ENCODE results near the gene FHIT. TPM values are rescaled to one million over a fixed set of nuclear protein-coding genes. Genes with fewer than 3 reads are reported as not detected.
"Not testable (repeated sequence)": the region's sequence is repeated elsewhere in the genome, so short reads cannot be mapped to it uniquely, and the experiment has no call there.

Gene FHIT
- total RNA-seq, 1 donor from 2014 or later: 0.53 TPM

DNA sequence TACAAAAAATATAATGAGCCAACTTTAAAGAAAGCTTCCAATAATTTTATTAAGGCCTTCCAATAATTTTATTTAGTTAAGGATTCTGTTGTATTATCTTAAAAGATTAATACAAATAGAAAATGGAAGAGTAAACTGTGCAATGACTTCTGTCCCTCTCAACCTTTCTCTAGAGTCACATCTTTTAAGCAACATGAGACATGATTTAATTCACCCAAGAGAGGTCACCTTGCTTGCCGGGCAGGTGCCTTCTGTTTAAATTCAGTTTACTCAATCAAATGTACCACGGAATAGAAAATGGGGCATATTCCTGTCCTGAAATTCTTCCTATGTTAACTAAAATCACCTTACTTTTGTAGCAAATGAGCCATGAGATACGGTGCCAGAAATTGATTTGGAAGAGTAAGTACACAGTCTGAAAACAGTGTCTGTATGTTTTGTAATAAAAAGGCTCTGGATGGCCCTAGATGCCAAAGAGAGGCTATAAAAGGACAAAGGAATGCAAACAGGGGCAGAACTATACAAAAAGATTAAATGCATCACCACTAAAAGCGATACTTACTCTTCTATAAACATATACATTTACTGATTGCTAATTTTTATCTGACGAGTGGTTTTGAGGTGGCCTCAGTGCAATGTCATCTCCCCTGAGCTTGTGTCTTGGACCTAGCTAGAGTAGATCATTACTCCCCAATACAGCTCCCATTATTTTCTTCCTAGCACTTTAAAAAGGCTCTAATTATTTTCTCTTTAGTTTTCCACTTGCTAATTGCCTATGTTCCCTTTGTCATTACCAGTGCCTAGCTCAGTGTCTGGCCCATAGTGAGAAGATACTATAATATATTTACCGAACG is 134.0 kb downstream of the FHIT start:
- no peak for DNase-seq (ENCODE audit: low read depth)

DNA sequence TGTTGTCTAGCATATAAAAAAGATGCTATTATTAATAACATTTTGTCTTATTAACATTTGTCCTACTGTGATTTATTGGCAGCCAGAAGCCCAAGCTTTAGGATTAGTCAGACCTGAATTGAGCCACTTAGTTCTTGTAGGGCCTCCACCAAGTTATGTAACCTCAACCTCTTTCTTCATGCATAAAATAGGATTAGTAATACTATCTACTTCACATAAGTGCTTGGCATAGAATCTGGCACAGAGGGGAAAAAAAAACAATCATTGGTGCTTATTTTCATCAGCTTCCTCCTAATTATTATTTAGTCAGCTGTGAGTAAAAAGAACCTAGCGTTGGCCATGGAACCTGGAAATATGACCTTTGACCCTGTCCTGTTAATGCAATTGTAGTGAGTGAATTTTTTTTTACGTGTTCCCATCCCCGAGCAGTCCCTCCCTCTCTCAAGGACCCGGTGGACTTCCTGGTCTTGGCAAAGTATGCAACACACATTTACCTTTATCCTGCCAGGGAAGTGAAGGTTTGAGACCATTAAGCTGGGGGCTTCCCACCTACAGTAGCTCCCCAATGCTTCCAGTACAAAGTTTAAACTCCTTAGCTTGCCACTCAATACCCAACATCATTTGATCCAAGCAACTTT is 136.8 kb downstream of the FHIT start:
- no peak for DNase-seq (ENCODE audit: low read depth)

DNA sequence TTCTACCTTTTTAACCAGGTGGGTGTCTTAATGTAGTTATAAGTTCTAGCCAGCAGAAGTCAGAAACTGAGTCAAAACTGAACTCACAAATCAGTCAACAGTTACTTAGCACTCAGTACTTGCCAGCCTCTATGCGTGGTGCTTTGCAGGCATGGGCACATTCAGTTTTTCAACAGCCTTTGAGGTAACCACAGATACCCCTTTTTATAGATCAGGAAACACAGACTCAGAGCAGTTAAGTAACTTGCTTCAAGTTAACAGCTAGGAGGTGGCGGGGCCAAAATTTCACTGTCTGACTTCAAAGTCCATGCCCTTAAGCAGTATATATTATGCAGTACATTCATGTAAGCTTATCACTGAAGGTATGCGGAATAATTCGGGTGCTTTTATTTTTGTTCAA is 139.4 kb downstream of the FHIT start:
- no peak for DNase-seq (ENCODE audit: low read depth)

DNA sequence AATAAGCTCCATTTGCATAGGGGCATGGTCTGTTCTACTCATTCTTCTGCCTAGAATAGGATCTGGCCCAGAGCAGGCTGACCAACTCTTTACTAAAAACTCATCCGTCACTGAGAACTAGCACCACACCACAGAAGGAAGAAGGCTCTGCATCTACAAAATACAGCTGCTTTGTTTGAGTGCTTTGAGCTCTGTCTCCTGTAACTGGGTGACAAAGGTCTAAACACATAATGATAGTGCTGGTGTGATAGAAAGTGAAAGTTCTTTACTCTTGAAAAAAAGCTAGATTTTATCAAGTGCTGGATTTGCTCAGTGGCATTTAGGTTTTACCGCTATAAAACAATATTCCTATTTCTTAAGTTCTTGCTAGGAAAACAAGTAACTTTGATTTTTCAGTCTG is 140.7 kb downstream of the FHIT start:
- no peak for DNase-seq (ENCODE audit: low read depth)

DNA sequence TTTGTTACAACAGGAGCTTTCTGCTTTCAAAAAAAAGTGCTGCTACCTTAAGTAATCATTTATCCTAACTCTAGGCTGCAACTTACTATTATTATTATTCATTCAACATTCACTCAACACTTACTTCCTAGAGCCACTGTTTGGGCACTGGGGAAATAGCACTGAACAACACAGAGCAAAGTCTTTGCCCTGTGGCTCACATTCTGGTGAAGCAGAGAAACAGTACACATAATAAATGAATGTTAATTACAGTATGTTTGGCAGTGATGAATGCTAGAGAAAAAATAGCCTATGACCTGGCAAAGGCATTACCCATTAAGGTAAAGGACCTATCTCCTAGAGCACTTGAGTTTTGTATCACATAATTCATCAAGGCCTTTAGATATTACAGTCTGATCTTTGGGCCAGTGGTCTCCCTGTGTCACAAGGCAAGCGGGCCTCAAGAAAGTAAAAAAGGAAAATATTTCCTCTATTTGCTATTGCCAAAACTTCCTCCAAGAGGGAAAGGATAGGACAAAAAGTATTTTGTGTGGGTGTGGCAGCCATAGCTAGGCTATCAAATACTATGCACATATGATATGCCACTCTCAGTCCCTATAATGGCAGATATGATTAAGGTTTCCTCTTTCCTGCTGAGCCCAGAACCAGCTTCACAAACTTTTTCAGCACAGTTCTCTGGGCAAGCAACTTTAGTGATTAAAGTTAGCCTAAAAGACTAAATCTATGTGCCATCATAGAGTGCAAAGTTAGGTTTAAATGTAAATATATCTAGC is 142.8 kb downstream of the FHIT start:
- no peak for DNase-seq (ENCODE audit: low read depth)

DNA sequence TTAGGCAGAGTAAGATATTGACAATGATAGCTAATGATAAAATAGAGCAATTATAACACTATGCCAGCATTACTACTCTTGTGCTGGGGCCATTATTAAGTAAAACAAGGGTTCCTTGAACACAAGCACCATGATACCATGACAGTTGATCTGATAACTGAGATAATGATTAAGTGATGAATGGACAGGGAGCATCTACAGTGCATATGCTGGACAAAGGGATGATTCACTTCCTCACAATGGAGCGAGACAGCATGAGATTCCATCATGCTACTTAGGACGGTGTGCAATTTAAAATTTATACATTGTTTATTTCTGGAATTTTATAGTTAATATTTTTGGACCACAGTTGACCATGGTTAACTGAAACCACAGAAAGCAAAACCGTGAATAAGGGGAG is 156.6 kb downstream of the FHIT start:
- no peak for DNase-seq (ENCODE audit: low read depth)

DNA sequence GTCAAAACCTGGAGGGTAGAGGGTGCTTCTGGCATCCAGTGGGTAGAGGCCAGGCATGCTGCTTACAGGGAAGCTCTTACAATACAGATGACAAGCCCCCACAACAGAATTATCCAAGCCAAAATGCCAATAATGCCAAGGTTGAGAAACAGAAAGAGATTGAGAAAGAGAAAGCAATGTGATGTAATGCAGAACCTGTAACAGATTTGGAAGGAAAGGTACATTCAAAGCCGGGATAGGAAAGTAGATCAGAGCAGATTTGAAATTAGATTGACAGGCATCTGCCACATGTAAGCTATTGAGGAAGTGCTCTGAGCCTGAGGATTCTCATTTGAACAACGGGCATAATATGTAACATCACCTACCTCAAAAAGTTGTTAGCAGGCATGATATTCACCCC is 157.9 kb downstream of the FHIT start:
- DNase-seq (ENCODE audit: low read depth): no peak

DNA sequence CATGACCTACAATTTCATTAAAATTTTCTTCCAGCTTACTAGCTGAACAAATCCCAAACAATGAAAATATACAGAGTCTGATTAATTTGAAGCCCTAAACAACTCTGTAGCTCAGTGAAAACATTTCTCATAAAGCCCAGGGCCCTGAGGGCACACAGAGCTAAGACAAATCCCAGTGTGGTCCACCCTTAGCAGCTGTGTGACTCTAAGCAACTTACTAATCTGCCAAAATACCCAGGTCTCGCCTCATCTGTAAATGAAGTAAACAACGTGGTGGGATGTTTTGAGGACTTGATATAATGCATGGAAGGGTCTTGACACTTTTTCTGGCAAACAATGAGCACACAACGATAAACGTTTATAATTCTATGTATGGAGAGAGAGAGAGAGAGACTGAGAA is 158.4 kb downstream of the FHIT start:
- DNase-seq (ENCODE audit: low read depth): no peak

DNA sequence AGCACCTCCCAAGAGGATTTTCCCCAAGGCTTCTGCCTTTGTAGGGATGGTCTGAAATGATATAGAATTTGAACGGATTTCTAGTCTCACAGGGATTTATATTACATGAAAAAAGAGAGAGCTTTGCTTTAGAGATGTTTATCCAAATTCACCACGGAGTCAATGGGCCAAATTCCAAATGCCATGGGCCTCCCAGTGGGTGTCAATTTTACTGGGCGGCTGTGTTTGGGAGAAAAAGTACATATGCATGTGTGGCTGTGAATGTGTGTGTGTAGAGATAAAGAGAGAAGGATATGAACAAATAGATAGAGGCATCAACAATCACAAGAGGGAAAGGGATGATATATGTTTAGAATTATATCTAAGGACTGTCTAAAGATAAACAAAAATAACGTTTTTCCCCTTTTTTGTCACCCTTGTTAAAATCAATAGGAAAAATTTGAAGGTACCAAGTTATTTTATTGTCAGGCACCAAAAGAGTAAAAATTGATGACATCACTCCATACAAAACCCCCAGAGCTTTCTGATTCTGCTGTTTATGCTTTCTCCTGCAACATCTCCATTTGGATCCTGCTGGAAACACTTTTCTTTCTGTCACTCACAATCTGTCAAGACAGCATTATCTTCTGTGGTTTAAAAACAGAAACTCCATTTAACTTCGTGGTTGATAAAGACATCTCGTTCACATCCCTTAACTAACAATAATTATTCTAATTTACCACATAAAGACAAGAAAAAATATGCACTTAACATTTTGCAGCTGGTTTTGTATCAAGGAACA is 160.7 kb downstream of the FHIT start:
- DNase-seq (ENCODE audit: low read depth): no peak

DNA sequence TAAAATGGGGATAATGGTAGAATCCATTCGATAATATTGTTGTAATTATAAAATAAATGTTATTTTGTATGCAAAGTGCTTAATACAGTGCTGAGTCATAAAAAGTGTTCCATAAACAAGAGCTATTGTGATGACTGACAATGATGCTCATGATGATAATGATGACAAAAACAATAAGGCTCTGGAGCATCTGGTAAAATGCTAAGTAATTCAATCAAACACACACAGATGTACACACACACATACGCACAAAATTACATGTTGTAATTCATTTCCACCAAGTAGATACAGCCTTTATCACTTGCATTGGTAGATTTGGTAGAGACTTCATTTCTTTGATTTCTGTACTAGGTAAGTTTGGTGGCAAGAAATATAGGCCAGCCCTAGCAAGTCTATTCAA is 163.8 kb downstream of the FHIT start:
- no peak for DNase-seq (ENCODE audit: low read depth)

DNA sequence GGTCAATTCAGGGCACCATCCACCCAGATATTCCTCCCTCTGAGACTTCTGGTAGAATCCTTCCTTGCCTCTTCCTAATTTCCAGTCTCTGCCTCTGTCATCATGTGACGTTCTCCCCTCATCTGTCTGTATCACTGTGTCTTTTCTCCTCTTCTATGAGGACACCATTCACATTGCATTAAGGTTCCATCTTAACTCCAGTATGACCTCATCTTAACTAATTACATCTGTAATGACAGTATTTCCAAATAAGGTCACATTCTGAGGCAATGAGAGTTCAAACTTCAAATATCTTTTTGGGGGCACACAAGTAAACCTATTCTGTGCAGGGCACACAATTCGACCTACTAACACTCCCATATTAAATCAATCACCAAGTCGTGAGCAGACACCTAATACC is 169.7 kb downstream of the FHIT start:
- DNase-seq (ENCODE audit: low read depth): no peak

DNA sequence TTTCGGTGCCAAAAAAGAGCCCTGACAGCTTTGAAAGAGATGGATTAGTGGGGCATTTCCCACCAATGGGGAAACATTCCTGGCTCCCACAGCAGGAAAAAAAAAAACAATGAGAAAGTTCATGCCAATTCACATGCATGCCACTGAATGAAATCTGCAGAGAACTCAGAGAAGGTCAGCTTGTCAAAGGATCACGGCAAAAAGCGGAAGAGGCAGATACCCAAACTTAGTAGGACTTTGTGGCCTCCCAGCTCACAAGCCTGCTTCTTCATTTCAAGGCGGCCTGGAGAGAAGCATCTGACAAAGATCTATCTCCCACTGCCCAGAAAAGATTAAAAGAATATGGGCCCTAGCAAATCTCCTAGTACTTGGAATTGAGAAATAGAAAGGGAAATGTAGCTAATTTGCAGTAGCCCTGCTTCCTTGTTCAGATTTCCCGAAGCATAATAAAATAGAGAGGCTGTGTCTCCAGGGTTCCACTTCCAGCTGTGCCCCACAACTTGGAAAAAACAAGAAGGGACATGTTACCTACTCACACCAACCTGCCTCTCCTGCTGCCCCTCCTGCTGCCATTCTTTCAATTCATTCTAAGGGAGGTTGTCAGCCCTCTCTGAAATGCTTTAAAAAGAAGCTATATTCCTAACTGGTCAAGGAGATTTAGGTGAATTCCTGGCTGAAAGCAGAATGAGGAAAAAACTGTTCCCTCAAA is 170.4 kb downstream of the FHIT start:
- no peak for DNase-seq (ENCODE audit: low read depth)

DNA sequence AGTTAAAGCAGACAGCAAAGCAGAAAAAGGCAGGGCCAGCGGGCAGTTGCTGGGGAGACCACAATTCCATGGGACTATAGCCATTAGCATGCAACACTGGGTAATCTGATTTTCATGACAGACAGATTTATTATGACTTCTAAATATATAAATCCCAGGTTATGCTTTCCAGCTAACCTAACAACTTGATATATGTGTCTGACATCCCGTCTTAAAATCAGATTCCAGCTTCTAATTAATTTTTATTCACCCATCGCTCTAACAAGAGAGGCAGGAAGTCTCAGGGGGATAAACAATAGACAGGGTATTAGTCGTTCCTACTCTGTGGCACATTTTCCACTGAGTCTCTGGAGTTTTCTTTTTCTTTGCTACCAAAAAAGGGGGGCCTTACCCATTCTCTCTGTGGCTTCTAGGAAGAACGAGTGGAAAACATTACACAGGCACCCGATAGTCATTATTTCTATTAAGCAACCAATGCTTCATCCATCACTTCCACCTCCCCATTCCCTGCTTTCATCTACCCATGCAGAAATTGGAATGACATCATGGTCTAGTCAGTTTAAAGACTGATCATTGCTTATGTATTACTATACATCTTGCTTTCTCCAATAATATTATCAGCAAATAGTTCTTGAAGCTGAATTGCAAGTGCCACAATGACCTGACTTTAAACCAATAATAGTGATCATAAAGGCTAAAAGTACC is 173.1 kb downstream of the FHIT start:
- DNase-seq (ENCODE audit: low read depth): no peak

DNA sequence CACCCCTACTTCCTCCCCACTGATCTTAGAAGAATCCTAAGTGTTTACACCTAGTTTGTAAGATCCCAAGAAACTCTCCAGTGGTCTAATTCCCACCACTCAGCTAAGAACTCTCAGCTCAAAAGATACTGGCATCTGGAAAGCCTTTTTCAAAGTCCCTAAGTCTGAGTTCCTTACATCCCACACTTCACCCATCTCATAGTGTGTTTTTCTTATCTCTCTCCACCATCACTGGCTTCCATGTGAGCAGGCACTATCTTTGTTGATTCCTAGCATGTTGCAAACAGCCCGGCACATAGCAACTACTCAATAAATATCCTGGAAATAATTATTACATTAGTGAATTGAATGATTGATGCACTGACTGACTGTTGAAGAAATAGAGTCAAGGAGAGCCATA is 173.7 kb downstream of the FHIT start:
- DNase-seq (ENCODE audit: low read depth): no peak

DNA sequence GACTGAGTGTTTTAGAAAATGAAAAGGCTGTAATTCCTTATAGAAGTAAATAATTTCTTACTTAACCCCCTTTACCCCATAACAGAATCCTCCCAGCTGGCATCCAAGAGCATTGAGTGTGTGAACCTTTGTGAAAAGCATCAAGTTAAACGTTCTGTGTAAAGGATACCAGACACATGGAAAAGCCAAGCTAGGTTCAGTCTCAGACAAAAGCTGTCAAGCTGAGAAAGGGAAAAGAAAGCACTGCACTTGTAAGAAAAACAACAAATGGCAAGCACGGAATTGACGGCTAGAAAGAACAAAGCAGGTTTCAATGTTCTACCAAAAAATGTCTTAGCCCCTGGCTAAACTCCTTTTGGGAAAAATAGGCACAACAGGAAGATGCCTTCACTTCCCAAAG is 176.5 kb downstream of the FHIT start:
- no peak for DNase-seq (ENCODE audit: low read depth)

DNA sequence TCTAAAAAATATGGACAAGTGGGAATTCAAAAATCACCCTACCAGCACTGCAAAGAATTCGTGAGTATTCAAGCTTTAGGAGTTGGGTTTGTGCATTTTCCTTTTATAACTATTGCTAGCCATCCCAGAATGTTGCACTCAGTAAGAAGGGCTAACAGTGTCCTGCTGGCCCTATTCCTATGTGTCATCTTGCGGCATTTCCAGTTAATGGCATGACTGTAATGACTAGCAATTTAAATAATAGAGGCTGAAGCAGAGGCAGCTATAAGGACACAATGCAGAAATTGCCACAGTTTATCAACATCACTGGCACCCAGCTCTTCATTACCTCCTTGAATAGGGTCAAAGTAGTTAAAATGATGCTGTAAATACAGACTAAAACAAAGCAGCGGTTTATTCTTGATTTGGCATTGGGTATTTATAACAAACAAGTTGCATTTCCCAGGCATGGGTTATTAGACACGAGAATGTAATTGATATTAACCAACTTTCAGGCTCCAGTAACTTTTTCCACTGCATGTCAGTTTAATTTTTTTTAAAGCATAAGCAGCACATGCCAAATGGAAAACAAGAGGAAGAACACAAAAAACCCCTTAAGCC is 177.6 kb downstream of the FHIT start:
- no peak for DNase-seq (ENCODE audit: low read depth)

DNA sequence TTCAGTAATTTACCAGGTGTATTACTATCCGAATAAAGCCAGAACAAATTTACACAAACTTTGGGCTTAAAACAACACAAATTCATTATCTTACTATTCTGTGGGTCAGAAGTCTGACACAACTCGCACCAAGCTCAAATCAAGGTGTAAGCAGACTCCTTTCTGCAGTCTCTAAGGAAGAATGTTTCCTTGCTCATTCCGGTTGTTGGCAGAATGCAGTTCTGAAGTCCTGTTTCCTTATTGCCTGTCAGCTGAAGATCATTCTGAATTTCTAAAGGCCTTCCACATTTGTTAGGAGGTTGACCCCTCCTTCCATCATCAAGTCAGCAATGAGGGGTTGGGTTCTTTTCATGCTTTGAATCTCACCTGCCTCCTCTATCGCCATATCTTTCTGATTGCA is 183.2 kb downstream of the FHIT start:
- no peak for DNase-seq (ENCODE audit: low read depth)

DNA sequence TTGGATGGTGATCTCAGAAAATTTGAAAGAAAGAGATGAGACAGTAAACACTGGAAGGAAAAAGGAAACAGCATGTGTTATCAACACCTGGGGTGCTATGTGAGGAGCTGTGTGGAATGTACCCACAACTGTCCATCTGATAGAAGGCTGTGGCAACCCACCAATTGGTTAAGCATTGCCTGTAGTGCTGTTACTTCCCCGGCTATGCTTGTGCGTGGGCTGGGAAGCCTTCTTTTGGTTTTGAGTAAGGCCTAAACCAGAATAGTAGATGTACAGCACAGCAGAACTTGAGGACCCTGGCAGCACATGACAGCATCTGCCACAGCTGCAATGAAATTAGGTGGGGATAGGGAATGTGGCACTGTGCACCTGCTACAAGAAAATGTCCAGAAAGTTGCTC is 184.5 kb downstream of the FHIT start:
- DNase-seq (ENCODE audit: low read depth): no peak

DNA sequence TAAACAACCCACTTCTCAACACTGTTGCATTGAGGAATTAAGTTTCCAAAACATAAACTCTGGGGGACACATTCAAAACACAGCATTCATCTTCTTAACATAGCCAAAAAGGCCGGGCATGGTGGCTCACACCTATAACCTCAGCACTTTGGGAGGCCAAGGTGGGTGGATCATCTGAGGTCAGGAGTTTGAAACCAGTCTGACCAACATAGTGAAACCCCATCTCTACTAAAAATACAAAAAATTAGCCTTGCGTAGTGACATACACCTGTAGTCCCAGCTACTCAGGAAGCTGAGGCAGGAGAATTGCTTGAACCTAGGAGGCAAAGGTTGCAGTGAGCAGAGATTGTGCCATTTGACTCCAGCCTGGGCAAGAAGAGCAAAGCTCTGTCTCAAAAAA is 185.0 kb downstream of the FHIT start:
- DNase-seq (ENCODE audit: low read depth): not testable (repeated sequence)

All from myocyte (in vitro differentiated cells).